ENCODE measurements around the gene PAK2.
A peak's percentile ranks its signal among the peaks of the same experiment; 100 is the strongest.
"Not testable (repeated sequence)": the region's sequence is repeated elsewhere in the genome, so short reads cannot be mapped to it uniquely, and the experiment has no call there.

PAK2 gene

GRCh38 chr3:196739671-196740480 is at the start of gene PAK2:
TSS of gene PAK2 (plus strand) at chr3:196739857. CDS start at chr3:196782647, 42,790 bp downstream.
- DNase-seq (ENCODE audit: low spot score), result peak; percentile 92

GRCh38 chr3:196689941-196690660 is 49.6 kb upstream of the PAK2 start:
- no peak for DNase-seq (ENCODE audit: low spot score)

- DNase-seq (ENCODE audit: low spot score), result no peak
These were observed 48.3 kb upstream of the PAK2 start for GRCh38 chr3:196691386-196691785.

GRCh38 chr3:196694202-196694638 is 45.4 kb upstream of the PAK2 start:
- no peak for DNase-seq (ENCODE audit: low spot score)

- no peak for DNase-seq (ENCODE audit: low spot score)
These were observed 44.5 kb upstream of the PAK2 start for GRCh38 chr3:196694941-196695848.

- DNase-seq (ENCODE audit: low spot score), result no peak
These were observed 43.8 kb upstream of the PAK2 start for GRCh38 chr3:196695849-196696226.

GRCh38 chr3:196697270-196697669 is 42.4 kb upstream of the PAK2 start:
- no peak for DNase-seq (ENCODE audit: low spot score)

GRCh38 chr3:196699749-196700148 is 39.9 kb upstream of the PAK2 start:
- DNase-seq (ENCODE audit: low spot score), result no peak

GRCh38 chr3:196700801-196701200 is 38.9 kb upstream of the PAK2 start:
- no peak for DNase-seq (ENCODE audit: low spot score)

GRCh38 chr3:196706327-196706726 is 33.3 kb upstream of the PAK2 start:
- DNase-seq (ENCODE audit: low spot score), result no peak

GRCh38 chr3:196706731-196707130 is 32.9 kb upstream of the PAK2 start:
- DNase-seq (ENCODE audit: low spot score), result no peak

- DNase-seq (ENCODE audit: low spot score), result no peak
These were observed 32.1 kb upstream of the PAK2 start for GRCh38 chr3:196707566-196707965.

- no peak for DNase-seq (ENCODE audit: low spot score)
These were observed 31.2 kb upstream of the PAK2 start for GRCh38 chr3:196708467-196708866.

GRCh38 chr3:196711838-196712513 is 27.7 kb upstream of the PAK2 start, which contains the start of the genes CEP19 and PIGX:
TSS of gene CEP19 (minus strand) at chr3:196712250. CDS start at chr3:196708657, 3,593 bp downstream.
TSS of gene PIGX (plus strand) at chr3:196712377.
- DNase-seq (ENCODE audit: low spot score), result peak; percentile 85

- DNase-seq (ENCODE audit: low spot score), result peak; percentile 63
These were observed 26.9 kb upstream of the PAK2 start for GRCh38 chr3:196712514-196713413.

GRCh38 chr3:196717162-196717561 is 22.5 kb upstream of the PAK2 start:
- DNase-seq (ENCODE audit: low spot score), result not testable (repeated sequence)

- no peak for DNase-seq (ENCODE audit: low spot score)
These were observed 18.6 kb upstream of the PAK2 start for GRCh38 chr3:196721097-196721496.

- no peak for DNase-seq (ENCODE audit: low spot score)
These were observed 12.6 kb upstream of the PAK2 start for GRCh38 chr3:196726788-196727675.

- no peak for DNase-seq (ENCODE audit: low spot score)
These were observed 3.9 kb upstream of the PAK2 start for GRCh38 chr3:196735751-196736150.
